HUES48 (cell line): ENCODE results near the gene SKI.
"Not testable (repeated sequence)": the region's sequence is repeated elsewhere in the genome, so short reads cannot be mapped to it uniquely, and the experiment has no call there.

Source experiments
- H3K27ac ChIP-seq: one replicate; pipeline ENCODE4 v1.7.0; 2013; ENCODE audit warnings: low read depth, low read length, inconsistent platforms
- H3K27me3 ChIP-seq: 2 replicates; pipeline ENCODE4 v1.6.1; 2013; ENCODE audit warnings: mild to moderate bottlenecking, low read length; ENCODE audit not compliant: control insufficient read depth, insufficient read depth
- H3K36me3 ChIP-seq: 2 replicates; pipeline ENCODE4 v1.6.1; 2013; ENCODE audit warnings: low read length; ENCODE audit not compliant: control insufficient read depth, insufficient read depth
- H3K4me1 ChIP-seq: 2 replicates; pipeline ENCODE4 v1.6.1; 2013; ENCODE audit warnings: mild to moderate bottlenecking, low read length; ENCODE audit not compliant: control insufficient read depth, insufficient read depth
- H3K4me3 ChIP-seq: 2 replicates; pipeline ENCODE4 v1.5.1; 2013; ENCODE audit warnings: mild to moderate bottlenecking, low read depth, low read length
- H3K9ac ChIP-seq: 2 replicates; pipeline ENCODE4 v1.6.1; 2013; ENCODE audit warnings: mild to moderate bottlenecking, low read depth, low read length, moderate library complexity
- H3K9me3 ChIP-seq: 2 replicates; pipeline ENCODE4 v1.6.1; 2013; ENCODE audit warnings: low read length; ENCODE audit not compliant: control insufficient read depth, insufficient read depth

Gene SKI

DNA sequence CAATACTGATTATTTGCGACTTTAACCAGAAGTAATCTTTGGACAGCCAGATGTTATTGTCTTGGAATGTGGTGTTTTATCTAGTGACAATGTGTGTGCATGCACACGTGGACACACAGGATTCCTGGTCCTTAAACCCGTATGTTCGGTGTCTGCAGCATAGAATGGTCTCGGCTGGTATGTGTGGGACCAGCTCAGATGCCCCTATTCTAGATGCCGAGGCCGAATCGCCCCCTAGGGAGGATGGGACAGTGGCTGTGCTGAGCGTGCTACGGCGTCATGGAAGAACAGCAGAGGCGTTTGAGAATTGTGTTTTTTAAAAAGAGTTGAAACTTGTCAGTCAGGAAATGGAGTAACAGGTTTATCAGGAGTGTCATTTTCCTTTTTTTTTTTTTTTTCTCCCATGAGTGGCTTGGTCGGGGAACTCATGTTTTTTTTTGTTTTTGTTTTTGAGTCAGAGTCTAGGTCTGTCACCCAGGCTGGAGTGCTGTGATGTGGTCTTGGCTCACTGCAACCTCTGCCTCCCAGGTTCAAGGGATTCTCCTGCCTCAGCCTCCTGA lies 30.1 kb downstream of the SKI start:
- Histone ChIP-seq H3K27me3 (no peaks in the 10 kb centered on the region), H3K9ac (no peak overlapping the region), H3K27ac (no peak overlapping the region), H3K4me3 (no peak overlapping the region), H3K36me3 (peaks cover 7% of the 10 kb centered on the region; the same call in 1 of the 2 replicates), H3K4me1 (no peaks in the 10 kb centered on the region), H3K9me3 (no peaks in the 10 kb centered on the region)

- Histone ChIP-seq H3K9ac (no peak overlapping the region), H3K4me3 (no peak overlapping the region), H3K27me3 (no peaks in the 10 kb centered on the region), H3K9me3 (no peaks in the 10 kb centered on the region), H3K36me3 (0 out of 2 replicates have a peak, but pooled peaks cover 7% of the 10 kb centered on the region), H3K4me1 (no peaks in the 10 kb centered on the region), H3K27ac (no peak overlapping the region)
Observed at GRCh38 chr1:2258996-2259395, 30.9 kb downstream of the SKI start.

DNA sequence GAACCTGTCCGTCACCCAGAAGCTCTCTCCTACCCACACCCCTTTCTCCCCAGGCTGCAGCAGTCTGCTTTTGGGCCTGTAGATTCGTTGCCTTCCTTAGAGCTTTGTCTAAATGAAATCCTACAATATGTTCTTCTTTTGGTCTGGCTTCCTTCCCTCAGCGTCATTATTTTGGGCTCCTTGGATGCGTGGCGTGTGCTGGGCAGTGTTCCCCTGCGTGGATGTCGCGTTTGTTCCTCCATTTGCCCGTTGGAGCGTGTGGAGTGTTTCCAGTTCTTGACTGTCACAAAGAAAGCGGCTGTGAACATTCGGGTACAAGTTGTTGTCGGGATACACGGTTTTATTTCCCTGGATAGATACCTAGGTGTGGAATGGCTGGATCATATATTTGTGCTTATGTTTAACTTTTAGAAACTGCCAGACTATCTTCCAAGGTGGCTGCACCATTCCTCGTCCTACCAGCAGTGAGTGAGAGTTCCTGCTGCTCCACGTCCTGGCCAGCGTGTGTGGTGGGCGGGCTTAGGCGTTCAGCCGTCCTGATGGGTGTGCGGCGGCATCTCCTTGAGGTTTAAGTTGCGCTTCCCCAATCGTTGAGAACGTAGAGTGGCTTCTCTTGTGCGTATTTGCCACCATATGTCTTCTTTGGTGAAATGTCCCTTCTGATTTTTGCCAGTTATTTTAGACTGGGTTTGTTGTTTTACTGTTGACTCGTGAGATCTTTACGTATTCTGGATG lies 31.7 kb downstream of the SKI start:
- H3K9ac ChIP-seq: no peak overlapping the region
- no peaks in the 10 kb centered on the region for H3K36me3 ChIP-seq
- H3K27ac ChIP-seq: no peak overlapping the region
- no peaks in the 10 kb centered on the region for H3K4me1 ChIP-seq
- H3K9me3 ChIP-seq: no peaks in the 10 kb centered on the region
- no peak overlapping the region for H3K4me3 ChIP-seq
- no peaks in the 10 kb centered on the region for H3K27me3 ChIP-seq

DNA sequence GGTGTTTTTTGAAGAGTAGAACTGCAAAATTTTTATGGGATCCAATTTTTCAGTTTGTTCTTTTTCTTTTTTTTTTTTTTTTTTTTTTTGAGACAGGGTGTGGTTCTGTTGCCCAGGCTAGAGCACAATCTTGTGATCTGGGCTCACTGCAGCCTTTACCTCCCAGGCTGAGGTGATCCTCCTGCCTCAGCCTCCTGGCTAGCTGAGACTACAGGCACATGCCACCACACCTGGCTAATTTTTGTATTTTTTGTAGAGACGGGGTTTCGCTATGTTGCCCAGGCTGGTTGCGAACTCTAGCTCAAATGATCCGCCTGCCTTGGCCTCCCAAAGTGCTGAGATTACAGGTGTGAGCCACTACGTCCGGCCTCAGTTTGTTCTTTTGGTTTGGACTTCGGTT lies 32.4 kb downstream of the SKI start:
- H3K4me3 ChIP-seq, H3K9me3 ChIP-seq, H3K27me3 ChIP-seq, H3K27ac ChIP-seq, H3K9ac ChIP-seq, H3K36me3 ChIP-seq, H3K4me1 ChIP-seq: not testable (repeated sequence)

DNA sequence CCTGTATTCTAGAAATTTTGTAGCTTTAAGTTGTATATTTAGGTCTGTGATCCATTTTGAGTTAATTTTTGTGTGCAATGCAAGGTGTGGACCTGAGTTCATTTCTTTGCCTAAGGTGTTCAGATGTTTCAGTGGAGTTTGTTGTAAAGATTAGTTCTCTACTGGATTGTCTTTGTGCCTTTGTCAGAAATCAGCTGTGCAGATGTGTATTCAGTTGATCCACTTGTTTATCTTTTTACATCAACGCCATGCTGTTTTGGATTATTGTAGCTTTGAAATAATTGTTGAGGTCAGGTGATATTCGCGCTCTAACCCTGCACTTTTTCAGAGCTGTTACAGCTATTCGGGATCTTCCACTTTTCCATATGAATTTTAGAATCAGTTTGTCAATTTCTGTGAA lies 32.8 kb downstream of the SKI start:
- H3K27ac ChIP-seq: no peak overlapping the region
- no peaks in the 10 kb centered on the region for H3K27me3 ChIP-seq
- H3K4me3 ChIP-seq: no peak overlapping the region
- no peaks in the 10 kb centered on the region for H3K4me1 ChIP-seq
- no peaks in the 10 kb centered on the region for H3K9me3 ChIP-seq
- H3K36me3 ChIP-seq: no peaks in the 10 kb centered on the region
- H3K9ac ChIP-seq: no peak overlapping the region

GRCh38 chr1:2261476-2262395 lies 33.6 kb downstream of the SKI start:
- not testable (repeated sequence) for H3K4me3 ChIP-seq, H3K9ac ChIP-seq, H3K27me3 ChIP-seq, H3K9me3 ChIP-seq, H3K27ac ChIP-seq, H3K4me1 ChIP-seq, H3K36me3 ChIP-seq

GRCh38 chr1:2266301-2266975 lies 38.3 kb downstream of the SKI start:
- H3K27me3 ChIP-seq: no peaks in the 10 kb centered on the region
- no peaks in the 10 kb centered on the region for H3K9me3 ChIP-seq
- H3K4me1 ChIP-seq: peaks cover 8% of the 10 kb centered on the region; the same call in 1 of the 2 replicates
- no peak overlapping the region for H3K27ac ChIP-seq
- no peak overlapping the region for H3K4me3 ChIP-seq
- H3K36me3 ChIP-seq: no peaks in the 10 kb centered on the region
- H3K9ac ChIP-seq: no peak overlapping the region

DNA sequence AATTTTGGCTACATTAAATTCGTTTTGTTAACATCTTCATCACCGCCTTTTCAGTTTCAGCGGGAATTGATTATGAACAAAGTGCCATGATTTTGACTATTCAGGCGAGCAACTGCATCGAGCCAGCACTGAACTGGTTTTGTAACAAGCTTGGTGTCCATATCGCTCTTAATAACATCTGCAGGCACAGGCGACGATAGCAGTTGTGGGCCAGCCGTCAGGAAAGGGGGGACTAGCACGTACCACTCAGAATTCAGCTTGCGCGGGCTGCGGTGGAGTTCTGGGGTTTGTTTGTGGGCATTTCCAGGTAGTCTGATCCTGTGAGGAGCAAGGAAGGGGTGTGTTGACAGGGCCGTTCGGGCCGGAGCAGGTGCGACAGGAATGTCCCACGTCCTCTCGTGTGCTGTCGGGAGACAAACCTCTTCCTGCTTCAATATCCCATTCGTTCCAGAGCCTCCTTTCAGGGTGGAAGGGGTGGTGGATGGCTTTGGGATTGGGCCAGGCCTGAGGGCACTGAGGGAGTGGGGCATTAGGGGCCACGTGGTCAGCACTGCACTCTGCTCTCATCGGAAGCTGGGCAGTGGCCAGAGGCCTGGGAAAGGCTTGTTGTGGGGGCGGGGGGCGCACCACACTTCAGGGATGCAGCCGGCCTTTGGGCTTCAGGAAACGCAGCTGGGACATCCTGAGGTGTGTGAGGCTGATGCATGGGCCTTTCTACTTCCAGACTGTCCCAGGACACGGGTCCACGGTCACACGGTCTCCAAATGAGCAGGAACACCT lies 39.1 kb downstream of the SKI start:
- H3K27me3 ChIP-seq: no peaks in the 10 kb centered on the region
- H3K9me3 ChIP-seq: no peaks in the 10 kb centered on the region
- peaks cover 12% of the 10 kb centered on the region; the same call in 1 of the 2 replicates for H3K4me1 ChIP-seq
- H3K4me3 ChIP-seq: no peak overlapping the region
- H3K27ac ChIP-seq: no peak overlapping the region
- no peak overlapping the region for H3K9ac ChIP-seq
- H3K36me3 ChIP-seq: no peaks in the 10 kb centered on the region

- no peaks in the 10 kb centered on the region for H3K36me3 ChIP-seq
Observed at GRCh38 chr1:2267862-2268261, 39.7 kb downstream of the SKI start.

More at GRCh38 chr1:2267862-2268261, 39.7 kb downstream of the SKI start:
- Histone ChIP-seq H3K27ac (no peak overlapping the region), H3K4me3 (no peak overlapping the region), H3K9me3 (no peaks in the 10 kb centered on the region), H3K27me3 (no peaks in the 10 kb centered on the region), H3K9ac (no peak overlapping the region), H3K4me1 (peaks cover 14% of the 10 kb centered on the region; the same call in 1 of the 2 replicates)
